ENCODE data around the gene DMRT1.

DMRT1 gene

DNA sequence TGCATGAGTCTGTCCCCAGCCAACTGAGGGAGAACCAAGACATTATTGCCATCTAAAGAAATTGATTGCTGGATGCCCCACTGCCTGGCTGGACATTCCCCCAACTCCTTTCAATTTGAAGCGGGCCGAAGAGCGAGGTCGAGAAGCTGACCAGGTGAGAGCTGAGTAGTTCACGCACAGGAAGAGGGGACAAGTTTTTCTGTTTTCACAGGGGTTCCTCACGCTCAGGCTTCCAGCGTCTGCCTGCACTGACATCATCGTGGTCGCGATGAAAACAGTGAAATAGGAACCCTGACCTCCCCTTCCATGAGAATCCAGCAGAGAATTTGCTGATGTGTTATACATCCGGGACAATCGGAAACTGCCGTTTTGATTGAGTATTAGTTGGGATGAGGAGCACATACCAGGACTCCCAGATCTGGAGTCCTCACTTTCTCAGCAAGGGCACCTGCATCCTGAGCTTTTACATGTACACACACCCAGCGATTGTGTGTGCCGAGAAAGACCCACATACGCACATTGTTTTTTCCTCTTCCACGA lies 131.9 kb downstream of the DMRT1 start:
- TF ChIP-seq, protein P1, sequence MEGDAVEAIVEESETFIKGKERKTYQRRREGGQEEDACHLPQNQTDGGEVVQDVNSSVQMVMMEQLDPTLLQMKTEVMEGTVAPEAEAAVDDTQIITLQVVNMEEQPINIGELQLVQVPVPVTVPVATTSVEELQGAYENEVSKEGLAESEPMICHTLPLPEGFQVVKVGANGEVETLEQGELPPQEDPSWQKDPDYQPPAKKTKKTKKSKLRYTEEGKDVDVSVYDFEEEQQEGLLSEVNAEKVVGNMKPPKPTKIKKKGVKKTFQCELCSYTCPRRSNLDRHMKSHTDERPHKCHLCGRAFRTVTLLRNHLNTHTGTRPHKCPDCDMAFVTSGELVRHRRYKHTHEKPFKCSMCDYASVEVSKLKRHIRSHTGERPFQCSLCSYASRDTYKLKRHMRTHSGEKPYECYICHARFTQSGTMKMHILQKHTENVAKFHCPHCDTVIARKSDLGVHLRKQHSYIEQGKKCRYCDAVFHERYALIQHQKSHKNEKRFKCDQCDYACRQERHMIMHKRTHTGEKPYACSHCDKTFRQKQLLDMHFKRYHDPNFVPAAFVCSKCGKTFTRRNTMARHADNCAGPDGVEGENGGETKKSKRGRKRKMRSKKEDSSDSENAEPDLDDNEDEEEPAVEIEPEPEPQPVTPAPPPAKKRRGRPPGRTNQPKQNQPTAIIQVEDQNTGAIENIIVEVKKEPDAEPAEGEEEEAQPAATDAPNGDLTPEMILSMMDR (conservative IDR thresholded peaks at IDR 0.05; ENCODE audit: low read depth, low read length): no peak
- H3K79me2 ChIP-seq (ENCODE audit: insufficient read depth, low read depth): no peaks in the 10 kb centered on the region
- H3K36me3 ChIP-seq (ENCODE audit: insufficient read depth): no peaks in the 10 kb centered on the region
- H3K4me2 ChIP-seq: no peak overlapping the region
- no peak overlapping the region for H3K27ac ChIP-seq
- H2AFZ ChIP-seq (ENCODE audit: low read depth): no peak overlapping the region
- no peaks in the 10 kb centered on the region for H4K20me1 ChIP-seq (ENCODE audit: insufficient read depth)
- no peak overlapping the region for H3K9ac ChIP-seq
- no peaks in the 10 kb centered on the region for H3K27me3 ChIP-seq (ENCODE audit: insufficient read depth, low read depth)
- H3K4me3 ChIP-seq (IDR thresholded peaks at IDR 0.05; ENCODE audit: insufficient read depth, low read depth, low read length): no peak overlapping the region
- no peaks in the 10 kb centered on the region for H3K4me1 ChIP-seq (ENCODE audit: low read depth, poor library complexity, severe bottlenecking)

DNA sequence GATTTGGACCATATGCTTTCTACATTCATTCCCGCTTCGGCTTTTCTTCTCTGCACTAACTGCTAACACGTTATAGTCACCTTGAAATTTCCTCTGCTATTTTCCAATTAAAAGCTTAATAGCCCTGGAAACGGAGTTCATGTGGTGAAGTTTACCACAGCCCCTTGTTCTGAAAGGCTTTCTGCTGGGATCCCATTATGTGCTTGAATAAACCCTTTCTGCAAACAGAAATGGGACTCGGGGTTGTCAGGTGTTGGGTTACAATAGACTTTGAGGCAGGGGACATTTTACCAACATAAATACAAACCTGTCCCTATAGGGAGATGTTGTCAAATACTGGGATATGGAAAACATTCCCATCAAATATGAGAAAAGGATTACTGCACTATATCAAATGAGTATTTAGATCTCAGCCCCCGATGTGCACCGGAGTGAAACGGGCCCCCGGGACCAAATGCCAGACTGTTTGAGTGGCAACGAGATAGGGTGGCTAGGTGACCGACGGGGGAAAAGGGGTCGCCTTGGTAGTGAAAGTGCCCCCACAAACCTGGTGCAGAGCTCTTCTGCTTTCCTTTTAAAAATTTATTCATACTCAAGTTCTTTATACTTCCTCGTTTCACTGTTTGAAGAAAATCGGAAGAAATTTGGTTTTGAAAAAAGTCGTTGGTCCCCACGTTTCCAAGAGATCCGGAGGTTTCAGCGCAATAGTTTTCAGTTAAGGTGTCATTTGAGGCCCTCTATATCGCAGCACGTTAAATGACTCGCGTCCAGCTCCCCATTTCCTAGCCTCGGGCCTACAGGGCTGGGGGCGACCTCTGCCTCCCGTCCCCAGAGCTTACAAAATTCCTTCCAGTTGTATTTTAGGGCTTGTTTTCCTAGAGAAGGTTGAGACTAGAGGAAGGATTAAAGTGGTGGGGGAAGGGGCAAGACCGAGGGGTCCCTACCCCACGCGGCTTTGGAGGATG lies 132.8 kb downstream of the DMRT1 start:
- TF ChIP-seq, protein P1 (conservative IDR thresholded peaks at IDR 0.05; ENCODE audit: low read depth, low read length): no peak
- Histone ChIP-seq H3K4me2 (no peak overlapping the region), H4K20me1 (ENCODE audit: insufficient read depth) (no peaks in the 10 kb centered on the region), H3K79me2 (ENCODE audit: insufficient read depth, low read depth) (no peaks in the 10 kb centered on the region), H3K36me3 (ENCODE audit: insufficient read depth) (no peaks in the 10 kb centered on the region), H2AFZ (ENCODE audit: low read depth) (no peak overlapping the region), H3K9ac (no peak overlapping the region), H3K4me1 (ENCODE audit: low read depth, poor library complexity, severe bottlenecking) (no peaks in the 10 kb centered on the region), H3K27ac (no peak overlapping the region), H3K27me3 (ENCODE audit: insufficient read depth, low read depth) (no peaks in the 10 kb centered on the region), H3K4me3 (IDR thresholded peaks at IDR 0.05; ENCODE audit: insufficient read depth, low read depth, low read length) (no peak overlapping the region)

- no peak overlapping the region for H3K9ac ChIP-seq
- H3K36me3 ChIP-seq (ENCODE audit: insufficient read depth): no peaks in the 10 kb centered on the region
- H4K20me1 ChIP-seq (ENCODE audit: insufficient read depth): no peaks in the 10 kb centered on the region
- no peak overlapping the region for H2AFZ ChIP-seq (ENCODE audit: low read depth)
- no peaks in the 10 kb centered on the region for H3K4me1 ChIP-seq (ENCODE audit: low read depth, poor library complexity, severe bottlenecking)
- TF ChIP-seq, protein P1 (conservative IDR thresholded peaks at IDR 0.05; ENCODE audit: low read depth, low read length): no peak
- no peaks in the 10 kb centered on the region for H3K27me3 ChIP-seq (ENCODE audit: insufficient read depth, low read depth)
- no peak overlapping the region for H3K4me3 ChIP-seq (IDR thresholded peaks at IDR 0.05; ENCODE audit: insufficient read depth, low read depth, low read length)
- H3K79me2 ChIP-seq (ENCODE audit: insufficient read depth, low read depth): no peaks in the 10 kb centered on the region
- no peak overlapping the region for H3K4me2 ChIP-seq
- no peak overlapping the region for H3K27ac ChIP-seq
These were observed 133.7 kb downstream of the DMRT1 start for GRCh38 chr9:974996-975739.

- H3K4me1 ChIP-seq (ENCODE audit: low read depth, poor library complexity, severe bottlenecking): no peaks in the 10 kb centered on the region
- no peaks in the 10 kb centered on the region for H3K36me3 ChIP-seq (ENCODE audit: insufficient read depth)
- H3K4me3 ChIP-seq (IDR thresholded peaks at IDR 0.05; ENCODE audit: insufficient read depth, low read depth, low read length): no peak overlapping the region
- TF ChIP-seq, protein P1 (conservative IDR thresholded peaks at IDR 0.05; ENCODE audit: low read depth, low read length): no peak
- no peak overlapping the region for H3K27ac ChIP-seq
- no peak overlapping the region for H2AFZ ChIP-seq (ENCODE audit: low read depth)
- no peak overlapping the region for H3K4me2 ChIP-seq
- H4K20me1 ChIP-seq (ENCODE audit: insufficient read depth): no peaks in the 10 kb centered on the region; the same call in 1 of the 2 replicates
- no peaks in the 10 kb centered on the region for H3K79me2 ChIP-seq (ENCODE audit: insufficient read depth, low read depth)
- no peaks in the 10 kb centered on the region for H3K27me3 ChIP-seq (ENCODE audit: insufficient read depth, low read depth)
- no peak overlapping the region for H3K9ac ChIP-seq
These were observed 134.3 kb downstream of the DMRT1 start for GRCh38 chr9:975740-976257.

Data from KMS-11 (cell line).